HepG2 (cell line): Measurements from ENCODE around the gene GGACT. TPM values are rescaled to one million over a fixed set of nuclear protein-coding genes. Genes with fewer than 3 reads are reported as not detected.

ENCODE experiments used
- ATAC-seq: fragments of 200-7000 bp; cut with Tn5 transposase; 3 replicates; pipeline ENCODE4 v1.9.1; 2020; ENCODE audit warnings: mild to moderate bottlenecking, moderate library complexity
- BruUV-seq: library from RNA; stranded (reverse); fragments of 400-500 nt; replicated peaks from 2 replicates; lab custom pipeline; 2021; lab: Mats Ljungman, UMichigan
- CTCF ChIA-PET: fragments of 300-600 bp; formaldehyde crosslinking; extraction: SDS; loops from one replicate; lab custom pipeline; 2021; ENCODE audit warnings: low total read pairs, inconsistent platforms, low intra/inter-chr PET ratio; lab: Yijun Ruan, JAX
- POLR2A ChIA-PET: fragments of 350-600 bp; sonication (Branson Sonifier 250); formaldehyde crosslinking; loops from one replicate; lab custom pipeline; 2020; ENCODE audit warnings: antibody characterized with exemption, inconsistent platforms; lab: Yijun Ruan, JAX
- DNase-seq: peaks from one replicate; pipeline ENCODE4 v3.0.0-alpha.2; 2015; ENCODE audit warnings: low spot score
- FAIRE-seq: peaks from 3 replicates; lab custom pipeline; 2011; peaks lifted over from hg19 to GRCh38; lab: Jason Lieb, UNC
- H2AFZ ChIP-seq: one replicate; pipeline ENCODE4 v1.6.1; 2011; ENCODE audit warnings: low read length, inconsistent platforms
- H3K27ac ChIP-seq: fragments of 300-600 bp; 3 replicates; pipeline ENCODE4 v1.8.0; 2011; ENCODE audit warnings: mixed run types, mild to moderate bottlenecking, mixed read lengths, low read length, inconsistent platforms; ENCODE audit not compliant: insufficient read depth; ENCODE audit errors: extremely low read length
- H3K27me3 ChIP-seq, 2 experiments: fragments of 200-600 bp in 1 of 2; 2 replicates in 1 of 2; 3 replicates in 1 of 2; pipeline versions ENCODE4 v1.6.0 to v1.8.0; 2011; ENCODE audit warnings: low read length in 2 of 2, mild to moderate bottlenecking in 2 of 2, moderate library complexity in 2 of 2, inconsistent platforms in 1 of 2; ENCODE audit not compliant: insufficient read depth in 2 of 2, control insufficient read depth in 1 of 2
- H3K36me3 ChIP-seq, 2 experiments: fragments of 200-600 bp in 1 of 2; replicated peaks in 1 of 2; 2 replicates in 1 of 2; 3 replicates in 1 of 2; pipeline versions ENCODE4 v1.5.1 to v1.8.0; 2011; ENCODE audit warnings: low read length in 2 of 2, inconsistent platforms in 1 of 2; ENCODE audit not compliant: insufficient read depth in 2 of 2, control insufficient read depth in 1 of 2
- H3K4me1 ChIP-seq: 2 replicates; pipeline ENCODE4 v1.5.1; 2012; ENCODE audit warnings: low read length, inconsistent platforms; ENCODE audit not compliant: insufficient read depth
- H3K4me2 ChIP-seq: 2 replicates; pipeline ENCODE4 v1.6.0; 2011; ENCODE audit warnings: low read depth, low read length, inconsistent platforms
- H3K4me3 ChIP-seq, 3 experiments: fragments of 200-600 bp in 1 of 3; sonication (generic), shearing (Covaris generic) in 1 of 3; replicated peaks in 1 of 3; 2 replicates each; pipeline ENCODE4 v1.5.1; 2011 to 2016; ENCODE audit warnings: low read length in 3 of 3, inconsistent platforms in 2 of 3, low read depth in 2 of 3, mild to moderate bottlenecking in 2 of 3, control low read depth in 1 of 3, mixed read lengths in 1 of 3; ENCODE audit not compliant: insufficient read depth in 1 of 3
- H3K79me2 ChIP-seq: one replicate; pipeline ENCODE4 v1.6.1; 2011; ENCODE audit warnings: low read length, inconsistent platforms; ENCODE audit not compliant: insufficient read depth
- H3K9ac ChIP-seq: 2 replicates; pipeline ENCODE4 v1.6.0; 2011; ENCODE audit warnings: mild to moderate bottlenecking, low read depth, low read length, inconsistent platforms; ENCODE audit not compliant: insufficient read depth
- H3K9me3 ChIP-seq: 2 replicates; pipeline ENCODE4 v1.5.1; 2012; ENCODE audit warnings: mild to moderate bottlenecking, low read length
- H4K20me1 ChIP-seq: 2 replicates; pipeline ENCODE4 v1.6.0; 2011; ENCODE audit warnings: inconsistent platforms, mild to moderate bottlenecking, low read length, moderate library complexity; ENCODE audit not compliant: insufficient read depth
- CC2D1A ChIP-seq: sonication (generic); formaldehyde crosslinking; IDR thresholded peaks from 2 replicates; pipeline ENCODE4 v1.8.1; 2023; ENCODE audit warnings: mild to moderate bottlenecking, missing genetic modification reagents
- PRPF4 ChIP-seq: fragments of 200-400 bp; formaldehyde crosslinking; IDR thresholded peaks from 2 replicates; pipeline ENCODE4 v1.6.1; 2016; ENCODE audit warnings: low read length, low read depth; ENCODE audit not compliant: poor library complexity, severe bottlenecking
- YEATS4 ChIP-seq: sonication (generic); formaldehyde crosslinking; IDR thresholded peaks from 2 replicates; pipeline ENCODE4 v1.4.0; 2020; ENCODE audit warnings: missing genetic modification reagents, borderline replicate concordance
- ZNF235 ChIP-seq: sonication (generic); formaldehyde crosslinking; IDR thresholded peaks from 2 replicates; pipeline ENCODE4 v1.8.1; 2023; ENCODE audit warnings: mild to moderate bottlenecking, missing genetic modification reagents, borderline replicate concordance
- ZNF484 ChIP-seq: sonication (generic); formaldehyde crosslinking; IDR thresholded peaks from 2 replicates; pipeline ENCODE4 v1.5.1; 2020; ENCODE audit warnings: mild to moderate bottlenecking, low read depth, missing genetic modification reagents, borderline replicate concordance
- WGBS: methylation state at CpG from one replicate; pipeline ENCODE4 v1.1.6; 2017; ENCODE audit warnings: low lambda C conversion rate; 5-methylcytosine and 5-hydroxymethylcytosine counted together
- in situ Hi-C: cut with HindIII; loops from 2 replicates; pipeline ENCODE4 v1.10.0; 2017; ENCODE audit warnings: low pct_unique_long_range_greater_than_20kb; ENCODE audit not compliant: extremely low pct_ligation_motif_present
- intact Hi-C: fragments of 100-400 bp; cut with micrococcal nuclease; formaldehyde crosslinking; loops from one replicate; pipeline ENCODE4 v1.10.0; 2022; ENCODE audit not compliant: unreplicated experiment
- polyA plus RNA-seq, 8 experiments: library from polyadenylated mRNA; depleted of rRNA in 3 of 8; stranded (reverse) in 7 of 8; unstranded in 1 of 8; fragments of >200 nt; fragmentation: Illumina TruSeq in 4 of 8; extraction: Trizol in 4 of 8; gene quantifications; 2 replicates each; pipeline versions ENCODE4 v1.2.1 to v1.2.3, GENCODE V29; 2011 to 2016; ENCODE audit warnings: low read depth in 4 of 8, missing spikeins in 1 of 8, mixed read lengths in 1 of 8; ENCODE audit not compliant: insufficient read depth in 1 of 8
- total RNA-seq, 5 experiments: library from RNA; depleted of rRNA; stranded (reverse); fragments of >200 nt; fragmentation: Illumina TruSeq; extraction: Trizol; gene quantifications; 2 replicates each; pipeline ENCODE4 v1.2.3, GENCODE V29; 2016; ENCODE audit warnings: low read depth in 1 of 5

GGACT gene
- total and polyA plus RNA-seq, 2 of the 13 experiments (the other 11 are each of a cell fraction or from before 2014, with no cell fraction given) = 1.7 to 1.9 TPM

DNA sequence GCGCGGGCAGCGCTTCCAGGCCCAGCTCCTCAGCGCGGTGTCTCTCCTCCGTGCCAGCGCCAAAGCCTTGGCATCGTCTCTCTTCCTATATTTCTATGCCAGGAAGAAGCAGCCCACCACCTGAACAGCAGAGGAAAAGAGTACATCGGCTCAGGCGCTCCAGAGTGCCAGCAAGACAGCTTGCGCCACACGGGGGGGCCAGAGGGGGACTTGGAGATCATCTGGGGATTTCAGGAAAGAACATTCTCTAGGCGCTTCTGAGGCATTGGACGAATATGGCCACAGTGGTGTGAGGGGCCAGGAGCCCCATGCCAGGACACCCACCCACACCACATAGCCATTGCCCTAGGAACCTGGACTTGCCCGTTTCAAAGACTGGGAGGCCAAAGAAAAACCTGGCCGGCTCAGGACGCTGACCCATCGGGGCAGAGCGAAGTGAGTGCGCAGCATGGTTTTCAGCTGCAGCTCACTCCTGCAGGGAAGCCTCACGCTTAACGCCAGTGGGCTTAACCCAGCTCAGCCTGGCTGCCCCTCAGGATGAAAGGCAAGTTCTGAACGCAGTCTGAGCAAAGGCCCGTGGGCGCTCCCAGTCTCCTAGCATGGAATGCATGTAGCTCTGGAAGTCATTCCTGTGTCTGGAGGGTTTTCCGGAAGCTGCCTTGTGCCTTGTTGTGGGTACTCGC is 62.1 kb downstream of the GGACT start:
- H2AFZ ChIP-seq = no peak overlapping the region
- no peak overlapping the region for H3K4me3 ChIP-seq
- in situ Hi-C loops = loop anchor here (25.0 kb wide), 1 partner anchor 864 kb away; no protein-coding TSS in a partner anchor
- ChIA-PET CTCF (no interaction called here), POLR2A (interaction anchor here (1.1 kb wide), 1 partner anchor 10 kb away, joined by 3 read pairs; no protein-coding TSS in a partner anchor)
- peaks cover 44% of the 10 kb centered on the region for H3K4me1 ChIP-seq
- no peak overlapping the region for H3K4me2 ChIP-seq
- H3K36me3 ChIP-seq = peaks cover 4 to 7% of the 10 kb centered on the region in 2 experiments; a peak in 4 of 5 replicates
- no peaks in the 10 kb centered on the region for H3K9me3 ChIP-seq
- TF ChIP-seq YEATS4 (CRISPR knock-in tag) (no peak), PRPF4 (no peak), CC2D1A (no peak), ZNF484 (CRISPR knock-in tag) (no peak), ZNF235 (CRISPR knock-in tag) (no peak)
- peak overlapping the region; percentile 64 for H3K27ac ChIP-seq
- WGBS = 97% methylated on average over 24 of the region's 27 CpGs
- no peak for ATAC-seq
- H3K27me3 ChIP-seq = no peaks in the 10 kb centered on the region; a peak in 1 of 5 replicates
- intact Hi-C loops = no loop called here
- no peaks in the 10 kb centered on the region for H4K20me1 ChIP-seq
- no peak overlapping the region for H3K9ac ChIP-seq
- DNase-seq = no peak
- no peak for FAIRE-seq
- no peaks in the 10 kb centered on the region for H3K79me2 ChIP-seq
- no TSS peak for BruUV-seq
